Endothelial cell of umbilical vein (primary cell): ENCODE data around the gene CDC42EP3.

Experiments
- EZH2 ChIP-seq: IDR thresholded peaks from 2 replicates; pipeline ENCODE4 v1.6.1; 2012; ENCODE audit warnings: borderline replicate concordance, low read depth, mild to moderate bottlenecking, moderate library complexity, low read length, inconsistent platforms; ENCODE audit not compliant: severe bottlenecking
- GATA2 ChIP-seq: IDR thresholded peaks from 2 replicates; pipeline ENCODE4 v1.7.0; 2011; ENCODE audit warnings: low read depth, mild to moderate bottlenecking, moderate library complexity, mixed read lengths, low read length; ENCODE audit not compliant: insufficient read length, insufficient read depth
- JUN ChIP-seq: IDR thresholded peaks from 2 replicates; pipeline ENCODE4 v1.6.1; 2011; ENCODE audit warnings: borderline replicate concordance, low read depth; ENCODE audit not compliant: insufficient read length, insufficient read depth
- POLR2A ChIP-seq: IDR thresholded peaks from 2 replicates; pipeline ENCODE4 v1.6.1; 2012; ENCODE audit warnings: low read depth, mild to moderate bottlenecking, control low read depth, low read length
- POLR2AphosphoS5 ChIP-seq: IDR thresholded peaks from 2 replicates; pipeline ENCODE4 v1.6.1; 2012; ENCODE audit warnings: low read depth, mild to moderate bottlenecking, control low read depth, low read length, moderate library complexity; ENCODE audit not compliant: insufficient read depth
- TF ChIP-seq, protein P1 (sequence below), 2 donors: IDR thresholded peaks; 1 replicate in 1 of 2; 2 replicates in 1 of 2; pipeline ENCODE4 v1.5.1; 2011; ENCODE audit warnings: low read length in 2 of 2, mild to moderate bottlenecking in 2 of 2, moderate library complexity in 2 of 2, control low read depth in 1 of 2, inconsistent platforms in 1 of 2, low read depth in 1 of 2; ENCODE audit not compliant: insufficient read depth in 1 of 2; ENCODE audit errors: extremely low read depth in 1 of 2
- TF ChIP-seq, protein P2 (sequence below): IDR thresholded peaks from 2 replicates; pipeline ENCODE4 v1.6.1; 2011; ENCODE audit not compliant: insufficient read depth, insufficient read length

DNA sequence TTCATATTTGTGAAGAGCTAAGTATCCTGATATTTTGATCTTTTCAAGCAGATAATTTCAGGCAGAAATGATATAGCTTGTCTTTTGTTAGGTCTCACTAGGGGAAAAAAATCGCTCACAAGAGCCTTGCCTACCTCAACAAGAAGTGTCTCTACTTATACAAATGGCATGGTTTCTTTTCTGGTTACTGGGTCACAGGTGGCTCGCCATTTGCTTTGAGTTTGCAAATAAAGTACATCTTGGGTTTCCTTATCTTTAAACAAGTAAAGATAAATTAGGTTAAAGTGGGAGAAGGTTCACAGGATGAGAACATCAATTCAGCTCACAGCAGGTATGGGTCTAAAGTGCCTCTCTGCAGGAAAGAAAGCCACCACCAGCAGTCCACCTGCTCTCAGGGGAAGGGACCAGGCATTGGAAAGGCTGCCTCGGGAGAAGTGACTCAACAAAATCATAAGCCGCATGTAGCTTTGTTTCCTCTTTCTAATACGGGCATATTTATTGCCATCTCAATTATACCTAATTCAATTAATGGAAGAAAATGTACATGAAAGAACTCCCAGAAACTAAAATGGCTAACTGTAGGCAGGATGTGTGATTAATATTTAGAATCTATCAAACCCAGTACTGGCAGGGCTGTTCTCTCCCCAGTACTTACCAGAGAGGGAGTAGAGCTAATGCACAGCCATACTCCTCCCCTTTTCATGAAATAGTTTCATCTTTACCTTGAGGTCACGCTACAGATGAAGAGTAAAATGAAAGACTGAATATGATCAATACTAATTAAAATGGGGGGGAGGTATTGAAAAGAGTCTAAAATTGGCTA, 28.3 kb downstream of the CDC42EP3 start:
- TF ChIP-seq, protein P1, sequence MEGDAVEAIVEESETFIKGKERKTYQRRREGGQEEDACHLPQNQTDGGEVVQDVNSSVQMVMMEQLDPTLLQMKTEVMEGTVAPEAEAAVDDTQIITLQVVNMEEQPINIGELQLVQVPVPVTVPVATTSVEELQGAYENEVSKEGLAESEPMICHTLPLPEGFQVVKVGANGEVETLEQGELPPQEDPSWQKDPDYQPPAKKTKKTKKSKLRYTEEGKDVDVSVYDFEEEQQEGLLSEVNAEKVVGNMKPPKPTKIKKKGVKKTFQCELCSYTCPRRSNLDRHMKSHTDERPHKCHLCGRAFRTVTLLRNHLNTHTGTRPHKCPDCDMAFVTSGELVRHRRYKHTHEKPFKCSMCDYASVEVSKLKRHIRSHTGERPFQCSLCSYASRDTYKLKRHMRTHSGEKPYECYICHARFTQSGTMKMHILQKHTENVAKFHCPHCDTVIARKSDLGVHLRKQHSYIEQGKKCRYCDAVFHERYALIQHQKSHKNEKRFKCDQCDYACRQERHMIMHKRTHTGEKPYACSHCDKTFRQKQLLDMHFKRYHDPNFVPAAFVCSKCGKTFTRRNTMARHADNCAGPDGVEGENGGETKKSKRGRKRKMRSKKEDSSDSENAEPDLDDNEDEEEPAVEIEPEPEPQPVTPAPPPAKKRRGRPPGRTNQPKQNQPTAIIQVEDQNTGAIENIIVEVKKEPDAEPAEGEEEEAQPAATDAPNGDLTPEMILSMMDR (IDR thresholded peaks at IDR 0.05; ENCODE audit: extremely low read depth in 1 of 2, insufficient read depth in 1 of 2, low read depth in 1 of 2, low read length in 2 of 2) = no peak
- no peak for TF ChIP-seq EZH2
- TF ChIP-seq, protein P2, sequence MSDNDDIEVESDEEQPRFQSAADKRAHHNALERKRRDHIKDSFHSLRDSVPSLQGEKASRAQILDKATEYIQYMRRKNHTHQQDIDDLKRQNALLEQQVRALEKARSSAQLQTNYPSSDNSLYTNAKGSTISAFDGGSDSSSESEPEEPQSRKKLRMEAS = no peak
- TF ChIP-seq POLR2AphosphoS5 = no peak
- no peak for TF ChIP-seq POLR2A
- TF ChIP-seq GATA2 = no peak
- no peak for TF ChIP-seq JUN
